Stimulated activated CD4-positive, alpha-beta T cell treated with anti-CD3 and anti-CD28 coated beads, Interleukin-15, amount 100 ng/mL, for 48 hours (primary cell): ENCODE measurements around the gene ZDHHC11.
"Not testable (repeated sequence)": the region's sequence is repeated elsewhere in the genome, so short reads cannot be mapped to it uniquely, and the experiment has no call there.

Experiments used
- DNase-seq, 2 donors: peaks; one replicate each; pipeline ENCODE4 v3.0.0-alpha.2; 2020; ENCODE audit warnings: low read depth in 2 of 2

The ZDHHC11 gene

DNA sequence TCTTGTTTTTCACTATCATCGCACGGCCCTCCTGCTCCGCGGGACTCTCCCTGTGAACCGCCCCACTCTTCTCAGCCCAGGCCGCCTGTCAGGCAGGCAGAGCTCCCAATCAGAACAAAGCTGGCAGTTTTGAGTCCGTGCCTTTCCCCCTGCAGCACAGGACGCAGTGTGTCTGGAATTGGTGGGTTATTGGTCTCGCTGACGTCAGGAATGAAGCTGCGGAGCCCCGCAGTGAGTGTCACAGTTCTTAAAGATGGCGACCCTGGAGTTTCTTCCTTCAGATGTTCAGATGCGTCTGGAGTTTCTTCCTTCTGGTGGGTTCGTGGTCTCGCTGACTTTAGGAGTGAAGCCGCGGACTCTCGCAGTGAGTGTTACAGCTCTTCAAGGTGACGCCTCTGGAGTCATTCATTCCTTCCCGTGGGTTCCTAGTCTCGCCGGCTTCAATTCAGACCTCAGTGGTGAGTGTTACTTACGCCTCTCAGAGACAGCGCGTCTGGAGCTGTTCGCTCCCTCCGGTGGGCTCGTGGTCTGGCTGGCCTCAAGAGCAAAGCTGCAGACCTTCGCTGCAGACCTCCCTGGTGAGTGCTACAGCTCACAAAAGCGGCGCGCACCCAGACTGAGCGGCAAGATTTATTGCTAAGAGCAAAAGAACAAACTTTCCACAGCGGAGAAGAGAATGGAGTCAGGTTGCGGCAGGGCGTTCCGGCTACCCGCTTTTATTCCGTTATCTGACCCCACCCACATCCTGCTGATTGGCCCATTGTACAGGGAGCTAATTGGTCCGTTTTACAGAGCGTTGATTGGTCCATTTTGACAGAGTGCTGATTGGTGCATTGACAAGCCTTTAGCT lies 73.7 kb downstream of the ZDHHC11 start:
- no peak for DNase-seq

DNA sequence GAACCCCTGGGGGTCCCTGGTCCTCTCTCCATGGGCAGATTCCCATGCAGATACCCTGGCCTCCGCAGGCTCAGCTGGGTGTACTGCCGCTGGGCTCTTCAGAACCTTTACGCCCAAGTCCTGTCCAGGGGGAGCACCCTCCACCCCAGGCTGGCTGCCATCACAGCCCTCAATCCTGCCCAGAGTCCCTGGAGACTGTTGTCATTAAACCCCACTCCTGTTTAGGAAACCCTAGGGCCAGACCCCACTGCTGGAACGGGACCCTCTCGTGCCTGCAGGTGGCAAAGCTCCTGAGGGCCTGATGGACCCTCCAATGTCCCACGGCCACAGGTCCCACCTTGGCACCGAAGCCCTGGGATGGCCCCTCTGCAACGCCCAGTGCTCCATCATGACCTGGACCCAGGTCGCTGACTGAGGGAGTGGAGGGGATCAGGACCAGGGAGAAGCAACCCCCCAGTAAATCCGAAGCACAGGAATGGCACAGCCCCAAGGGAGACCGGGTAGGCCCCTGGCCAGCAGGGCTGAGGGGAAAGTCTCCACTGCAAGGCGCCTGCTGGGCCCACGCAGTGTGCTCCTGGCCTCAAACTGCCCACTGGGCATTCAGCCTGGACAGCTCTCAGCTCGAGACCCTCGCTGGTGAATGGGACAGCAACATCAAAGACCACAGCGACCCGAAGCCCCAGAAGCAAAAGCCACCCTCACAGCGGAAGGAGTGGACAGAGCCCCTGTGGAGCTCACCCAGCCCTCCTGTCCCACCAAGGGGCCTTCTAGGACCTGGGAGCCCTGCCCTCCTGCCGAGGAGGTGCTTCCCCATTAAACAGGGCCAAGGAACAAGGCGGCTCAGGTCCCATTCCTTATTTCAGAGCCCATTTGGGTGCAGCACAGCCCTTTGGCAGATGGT lies 74.6 kb downstream of the ZDHHC11 start:
- no peak for DNase-seq

DNA sequence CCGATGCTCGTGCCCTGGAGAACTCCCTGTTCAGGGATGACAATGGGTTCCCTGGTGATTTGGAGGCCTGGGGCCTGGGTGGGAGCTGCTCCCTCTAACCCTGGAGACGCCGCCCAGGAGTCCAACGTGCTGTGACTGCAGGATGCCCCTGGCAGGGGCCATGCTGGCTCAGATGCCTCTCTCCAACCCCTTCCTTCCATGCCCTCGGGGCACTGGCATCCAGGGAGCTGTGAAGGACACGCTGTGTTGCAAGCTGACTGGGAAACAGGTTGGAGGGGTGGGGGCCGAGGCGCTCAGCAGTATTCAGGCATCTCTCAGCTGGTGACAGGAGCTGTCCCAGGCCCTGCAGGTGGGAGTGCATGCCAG lies 75.2 kb downstream of the ZDHHC11 start:
- DNase-seq = not testable (repeated sequence)

DNA sequence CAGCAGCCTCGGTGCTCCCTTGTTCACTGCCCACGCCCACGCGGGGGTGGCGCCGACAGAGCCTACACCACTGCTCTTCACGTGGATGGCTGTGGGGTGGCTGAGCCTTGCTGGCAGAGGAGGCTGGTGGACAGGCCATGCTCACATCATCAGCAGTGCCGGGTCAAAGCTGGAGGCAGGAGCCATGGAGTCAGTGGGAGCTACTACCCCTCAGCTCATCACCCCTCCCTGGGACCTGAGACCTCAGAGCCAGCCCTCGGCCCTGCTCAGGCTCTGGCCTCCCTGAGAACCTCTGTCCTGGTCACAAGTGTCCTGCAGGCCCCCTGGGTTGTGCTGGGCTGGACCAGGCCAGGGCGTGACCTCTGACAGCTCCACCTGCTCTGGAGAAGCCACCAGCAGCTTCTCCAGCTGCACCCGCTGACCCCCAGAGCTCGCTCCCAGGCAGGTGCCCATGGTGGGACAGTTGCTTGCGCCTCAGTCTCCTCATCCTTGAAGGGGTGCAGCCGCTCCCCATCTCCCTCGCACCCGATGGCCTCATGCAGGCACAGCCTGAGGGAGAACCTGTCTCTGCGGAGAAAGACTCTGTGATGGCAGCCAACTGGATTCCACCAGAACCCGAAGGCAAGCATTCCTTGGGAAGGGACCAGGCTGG lies 75.8 kb downstream of the ZDHHC11 start:
- DNase-seq = not testable (repeated sequence)

DNA sequence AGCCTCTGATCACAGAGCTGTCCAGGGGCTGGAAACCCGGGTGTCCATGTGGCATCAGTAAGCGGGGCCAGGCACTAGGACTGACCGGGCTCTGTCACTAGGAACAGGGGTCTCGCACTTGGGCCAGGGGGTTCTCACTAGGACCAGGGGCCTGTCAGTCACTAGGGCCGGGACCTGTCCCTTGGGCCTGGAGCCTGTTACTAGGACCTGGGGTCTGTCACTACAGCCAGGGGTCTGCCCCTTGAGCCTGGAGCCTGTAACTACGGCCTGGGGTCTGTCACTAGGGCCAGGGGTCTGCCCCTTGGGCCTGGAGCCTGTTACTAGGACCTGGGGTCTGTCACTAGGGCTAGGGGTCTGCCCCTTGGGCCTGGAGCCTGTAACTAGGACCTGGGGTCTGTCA lies 76.5 kb downstream of the ZDHHC11 start:
- DNase-seq = not testable (repeated sequence)

DNA sequence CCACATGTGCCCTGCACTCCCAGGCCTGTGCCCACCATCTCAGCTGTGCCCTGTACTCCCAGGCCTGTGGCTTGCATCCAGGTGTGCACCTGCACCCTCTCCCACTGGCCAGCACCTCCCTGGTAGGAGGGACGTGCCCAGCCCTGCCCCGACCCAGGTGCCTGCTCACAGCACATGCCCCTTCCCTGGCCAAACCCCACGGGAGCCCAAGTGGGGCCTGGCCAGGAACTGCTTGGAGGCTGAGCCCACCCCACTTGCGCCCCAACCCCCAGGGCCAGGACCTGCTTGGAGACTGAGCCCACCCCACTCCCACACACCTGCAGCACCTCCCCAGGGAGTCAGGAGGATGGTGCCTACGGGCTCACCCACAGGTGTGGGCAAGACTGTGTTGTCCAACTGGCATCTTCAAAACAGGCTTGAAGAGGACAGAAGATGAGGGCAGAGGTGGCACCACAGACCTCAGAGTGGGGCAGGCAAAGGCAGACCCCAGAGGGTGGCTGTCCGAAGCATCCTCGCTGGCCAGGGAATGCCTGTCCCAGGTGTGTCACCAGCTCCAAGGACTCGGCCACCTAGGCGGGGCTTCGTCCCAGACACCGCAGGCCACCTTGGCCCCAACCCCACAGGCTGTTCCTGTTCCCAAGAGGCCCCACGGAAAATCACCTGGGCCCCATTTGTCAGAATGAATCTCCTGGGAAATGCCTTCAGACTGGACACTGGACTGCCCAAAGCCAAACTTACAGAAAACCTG lies 77.1 kb downstream of the ZDHHC11 start:
- no peak for DNase-seq

DNA sequence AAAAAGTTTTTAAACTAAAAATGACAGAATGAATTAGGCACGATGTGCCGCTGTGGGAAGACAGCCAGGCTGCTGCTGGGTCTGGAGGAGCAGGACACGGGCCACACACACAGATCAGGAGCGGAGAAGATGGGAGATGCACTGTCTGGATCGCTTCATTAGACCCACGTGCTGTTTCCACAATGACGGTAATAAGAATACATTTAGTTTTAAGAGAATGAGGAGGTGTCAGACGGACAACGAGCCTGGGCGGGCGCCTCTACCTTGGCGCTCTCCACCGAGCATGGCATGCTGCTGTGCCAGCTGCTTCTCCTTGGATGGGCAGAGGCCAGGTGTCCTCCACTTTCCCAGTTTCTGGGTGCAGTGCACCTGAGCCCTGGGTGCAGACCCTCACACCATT lies 77.9 kb downstream of the ZDHHC11 start:
- DNase-seq = not testable (repeated sequence)

DNA sequence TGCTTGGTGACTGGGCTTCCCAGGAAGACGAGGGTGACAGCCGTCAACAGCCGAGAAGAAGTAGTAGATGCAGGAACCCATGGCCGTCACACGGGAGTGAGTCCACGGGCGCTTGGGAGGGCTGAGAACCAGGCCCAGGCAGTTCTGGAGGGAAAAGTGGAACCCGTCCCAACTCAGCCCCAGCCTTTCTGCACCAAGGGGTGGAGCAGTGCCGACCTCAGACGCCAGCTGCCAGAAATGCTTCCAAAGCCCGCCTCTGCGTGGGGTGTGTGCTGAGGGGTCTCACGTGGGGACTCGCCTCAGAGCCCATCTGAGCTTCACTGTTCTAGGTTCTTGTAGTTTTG lies 78.3 kb downstream of the ZDHHC11 start:
- DNase-seq = not testable (repeated sequence)

DNA sequence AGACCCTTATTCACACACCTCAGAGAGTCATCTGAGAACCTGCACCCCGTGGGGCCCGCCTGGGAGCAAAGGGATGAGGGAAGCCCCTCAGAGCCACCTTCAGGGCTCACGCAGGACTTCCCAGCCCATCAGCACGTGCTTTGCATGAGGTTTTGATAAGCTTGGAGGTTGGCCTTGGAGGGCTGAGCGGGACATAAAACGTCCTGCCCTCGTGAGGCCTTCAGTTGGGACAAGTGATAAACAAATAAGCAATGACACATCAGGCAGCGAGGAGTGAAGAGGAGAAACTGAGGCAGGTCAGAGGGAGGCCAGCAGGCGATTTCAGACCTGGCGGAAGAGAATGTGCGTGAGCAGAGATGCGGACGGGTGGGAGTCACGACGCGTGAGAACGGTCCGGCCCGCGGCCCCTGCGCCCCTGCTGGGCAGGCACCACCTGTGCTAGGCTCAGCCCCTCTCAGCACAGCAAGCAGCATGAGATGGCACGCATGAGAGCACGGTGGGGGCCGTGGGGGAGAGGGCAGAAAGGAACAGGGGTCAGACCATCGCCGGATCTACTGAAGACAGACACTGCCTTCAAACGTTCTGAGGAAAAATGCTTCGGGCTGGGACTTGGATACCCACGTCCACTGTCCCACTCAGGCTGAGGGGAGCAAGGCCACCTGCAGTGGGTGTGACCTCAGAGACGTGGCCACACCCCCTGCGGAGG lies 78.8 kb downstream of the ZDHHC11 start:
- not testable (repeated sequence) for DNase-seq

DNA sequence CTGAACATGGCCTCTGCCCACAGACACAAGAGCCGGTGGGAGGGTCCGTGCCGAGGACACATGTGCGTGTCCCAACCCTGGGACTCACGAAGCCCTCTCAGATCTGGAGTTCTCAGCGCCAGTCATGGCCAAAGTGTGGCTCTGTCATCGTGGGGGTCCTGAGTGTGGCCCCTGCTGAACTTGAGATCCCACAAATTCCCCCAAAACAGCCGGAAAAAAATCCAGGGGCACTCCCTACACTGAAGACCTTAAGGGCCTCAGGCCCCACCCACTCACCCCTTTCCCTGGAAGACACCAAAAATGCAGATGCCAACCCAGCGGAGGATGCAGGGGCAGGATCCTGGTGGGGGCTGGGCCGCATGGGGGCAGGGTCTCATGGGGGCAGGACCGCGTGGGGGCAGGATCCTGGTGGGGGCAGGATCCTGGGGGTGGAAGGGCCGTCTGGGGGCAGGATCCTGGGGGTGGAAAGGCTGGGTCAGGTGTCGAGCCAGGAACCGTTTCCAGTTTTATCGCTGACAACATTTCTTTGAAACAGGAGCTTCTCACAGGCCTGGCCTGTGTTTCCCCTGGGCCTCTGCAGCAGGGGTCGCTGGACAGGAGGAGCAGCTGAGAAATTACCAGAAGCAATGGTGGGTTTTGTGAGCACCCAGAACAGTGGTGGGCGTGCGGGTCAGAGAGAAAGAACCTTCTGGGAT lies 79.6 kb downstream of the ZDHHC11 start:
- DNase-seq = not testable (repeated sequence)

DNA sequence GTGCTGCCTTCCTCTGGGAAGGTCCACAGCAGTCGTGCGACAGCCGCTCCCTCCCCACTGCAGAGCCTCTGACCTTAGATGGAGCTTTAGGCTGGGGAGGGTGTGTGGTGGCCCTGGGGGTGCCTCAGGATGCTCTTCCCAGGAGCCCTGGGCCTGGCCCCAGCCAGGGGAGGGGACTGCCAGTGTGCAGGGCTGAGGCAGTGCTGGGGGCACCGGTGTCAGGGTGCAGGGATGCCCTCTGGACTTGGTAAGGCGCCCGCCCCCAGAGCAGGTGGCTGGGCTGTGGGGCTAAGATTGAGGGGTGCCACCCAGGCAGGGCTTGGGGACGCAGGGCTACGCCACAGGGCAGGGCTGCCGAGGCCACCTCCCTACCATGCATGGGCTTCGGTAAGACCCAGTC lies 80.2 kb downstream of the ZDHHC11 start:
- not testable (repeated sequence) for DNase-seq

DNA sequence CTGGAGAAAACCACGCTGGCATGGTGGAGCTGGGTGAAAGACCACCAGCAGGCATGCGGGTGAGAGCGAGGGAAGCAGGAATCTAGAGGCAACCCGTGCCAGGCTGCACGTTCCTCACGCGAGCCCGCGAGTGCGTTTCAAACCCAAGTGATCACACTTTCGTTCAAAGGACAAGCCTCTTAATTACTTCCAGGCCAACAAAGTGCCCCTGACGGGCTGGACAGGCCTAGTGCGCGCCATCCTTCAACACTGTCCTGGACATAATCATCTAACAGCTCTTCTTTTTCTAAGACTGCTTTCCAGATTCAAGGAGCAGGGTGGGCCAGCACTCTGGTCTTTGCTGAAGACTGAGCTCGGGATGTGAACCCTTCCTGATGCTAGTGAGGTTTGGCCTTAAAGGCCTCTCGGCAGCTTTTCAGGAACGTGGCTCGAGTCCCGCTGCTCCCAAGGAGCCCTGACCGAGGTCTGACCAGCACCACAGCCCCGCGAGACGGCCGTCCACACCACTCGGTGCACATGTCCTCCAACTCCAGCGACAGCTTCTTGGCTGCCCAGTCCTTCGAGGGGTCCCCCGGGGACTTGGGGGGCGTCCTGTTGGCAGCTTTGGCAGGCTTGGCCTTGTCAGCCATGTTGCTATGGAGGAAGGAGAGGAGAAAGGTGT lies 81.2 kb downstream of the ZDHHC11 start:
- not testable (repeated sequence) for DNase-seq

DNA sequence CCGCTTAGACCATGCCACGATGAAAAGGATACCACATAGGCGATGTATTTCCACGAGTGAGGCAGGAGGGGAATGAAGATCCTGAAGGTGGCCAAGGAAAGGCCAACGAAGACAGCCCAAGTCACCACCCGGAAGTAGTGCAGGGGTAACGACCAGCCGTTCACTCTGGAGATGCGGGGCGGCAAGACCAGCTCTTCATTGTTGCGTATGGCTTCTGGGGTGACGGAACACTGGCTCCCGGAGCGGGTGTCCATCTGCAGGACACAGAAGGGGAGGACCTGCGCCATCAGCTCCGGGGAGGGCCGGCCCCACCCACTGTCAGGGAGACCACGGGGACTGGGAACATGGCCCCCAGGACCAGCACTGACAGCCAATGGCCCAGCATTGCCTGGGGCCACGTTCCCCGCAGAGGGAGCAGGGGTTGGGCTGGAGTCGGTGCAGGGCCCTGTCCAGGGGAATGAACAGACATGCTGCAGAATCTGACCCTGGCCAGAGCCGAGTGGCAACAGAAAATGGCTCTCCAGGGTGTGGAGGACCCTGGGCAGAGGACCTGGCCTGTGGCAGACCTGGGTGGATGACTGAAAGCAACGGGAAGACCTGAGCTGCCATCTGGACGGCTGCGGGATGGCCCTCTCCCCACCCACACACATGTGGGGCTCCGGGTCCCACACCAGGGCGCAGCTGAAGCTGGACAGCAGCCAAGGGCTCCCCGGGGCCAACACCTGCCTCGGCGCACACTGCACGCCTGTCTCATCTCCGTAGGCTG lies 83.9 kb downstream of the ZDHHC11 start:
- no peak for DNase-seq

DNA sequence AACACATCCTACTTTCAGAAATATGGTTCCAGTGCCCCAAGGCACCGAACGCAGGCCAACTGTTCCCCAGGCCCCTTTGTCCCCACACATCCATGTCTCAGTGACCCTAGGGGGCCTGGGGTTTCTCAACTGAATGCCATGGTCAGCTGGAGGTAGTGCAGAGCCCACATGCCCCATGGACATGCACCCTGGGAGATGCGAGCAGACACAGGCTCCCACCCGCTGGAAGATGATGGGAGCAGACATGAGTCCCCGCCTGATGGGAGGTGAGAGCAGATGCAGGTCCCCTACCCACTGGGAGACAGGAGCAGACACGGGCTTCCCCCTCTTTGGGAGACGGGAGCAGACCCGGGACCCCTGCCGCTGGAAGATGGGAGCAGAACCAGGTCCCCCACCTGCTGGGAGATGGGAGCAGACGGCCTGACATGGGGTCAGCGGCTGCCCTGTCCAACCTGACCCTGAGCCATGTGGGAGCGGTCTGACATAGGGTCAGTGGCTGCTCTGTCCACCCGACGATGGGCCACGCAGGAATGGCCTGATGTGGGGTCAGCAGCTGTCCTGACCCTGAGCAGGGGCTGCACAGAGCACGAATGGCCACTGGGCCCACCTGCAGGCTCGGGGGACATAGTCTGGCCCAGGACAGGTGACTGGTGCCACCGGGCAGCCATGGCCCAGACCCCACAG lies 84.7 kb downstream of the ZDHHC11 start:
- DNase-seq = no peak

DNA sequence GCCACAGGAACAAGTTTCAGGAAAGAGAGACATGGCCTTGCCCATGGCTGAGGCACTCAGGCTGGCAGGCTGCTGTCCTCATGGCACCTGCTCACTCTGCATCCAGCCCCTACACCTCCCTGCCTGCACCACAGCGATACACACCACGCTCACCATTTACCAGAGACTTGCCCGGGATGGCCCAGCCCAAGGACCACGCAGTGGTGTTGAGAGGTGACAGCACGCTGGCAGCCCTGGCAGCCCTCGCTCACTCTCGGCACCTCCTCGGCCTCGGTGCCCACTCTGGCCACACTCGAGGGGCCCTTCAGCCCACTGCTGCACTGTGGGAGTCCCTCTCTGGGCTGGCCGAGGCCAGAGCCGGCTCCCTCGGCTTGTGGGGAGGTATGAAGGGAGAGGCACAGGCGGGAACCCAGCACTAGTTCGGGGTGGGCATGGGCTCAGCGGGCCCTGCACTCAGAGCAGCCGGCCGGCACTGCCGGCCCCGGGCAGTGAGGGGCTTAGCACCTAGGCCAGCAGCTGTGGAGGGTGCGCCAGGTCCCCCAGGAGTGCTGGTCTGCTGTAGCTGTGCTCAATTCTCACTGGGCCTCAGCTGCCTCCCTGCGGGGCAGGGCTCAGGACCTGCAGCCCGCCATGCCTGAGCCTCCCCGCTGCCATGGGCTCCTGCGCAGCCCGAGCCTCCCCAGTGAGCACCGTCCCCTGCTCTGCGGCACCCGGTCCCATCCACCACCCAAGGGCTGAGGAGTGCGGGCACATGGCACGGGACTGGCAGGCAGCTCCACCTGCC lies 86.6 kb downstream of the ZDHHC11 start:
- no peak for DNase-seq

DNA sequence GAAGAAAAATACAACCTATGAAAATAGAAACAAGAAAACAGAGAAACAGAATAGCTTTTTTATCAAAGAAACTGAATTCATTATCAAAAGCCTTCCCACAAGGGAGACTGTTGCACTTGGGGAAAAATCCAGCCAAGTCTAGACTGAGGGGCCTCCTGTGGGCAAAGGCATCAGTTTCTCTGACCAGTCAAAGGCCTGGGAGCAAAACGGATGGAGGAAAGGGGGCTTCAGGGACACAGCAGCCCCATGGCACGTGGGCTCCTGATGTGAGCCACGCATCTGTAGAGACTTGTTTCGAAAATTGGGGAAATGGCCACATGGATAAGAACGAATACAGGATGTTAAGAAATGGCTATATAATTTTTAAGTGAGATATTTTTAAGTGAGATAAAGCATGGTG lies 87.4 kb downstream of the ZDHHC11 start:
- no peak for DNase-seq

DNA sequence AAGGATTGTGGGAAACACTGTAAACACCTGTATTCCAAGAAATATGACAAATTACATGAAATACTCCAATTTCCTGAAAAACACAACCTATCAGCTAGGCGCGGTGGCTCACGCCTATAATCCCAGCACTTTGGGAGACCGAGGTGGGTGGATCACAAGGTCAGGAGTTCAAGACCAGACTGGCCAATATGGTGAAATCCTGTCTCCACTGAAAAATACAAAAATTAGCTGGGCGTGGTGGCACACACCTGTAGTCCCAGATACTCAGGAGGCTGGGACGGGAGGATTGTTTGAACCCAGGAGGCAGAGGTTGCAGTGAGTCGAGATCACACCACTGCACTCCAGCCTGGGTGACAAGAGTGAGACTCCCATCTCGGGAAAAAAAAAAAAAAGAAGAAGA lies 87.8 kb downstream of the ZDHHC11 start:
- not testable (repeated sequence) for DNase-seq
